GM19455 (cell line): ENCODE data around the gene ADIPOR1.
"Not testable (repeated sequence)": the region's sequence is repeated elsewhere in the genome, so short reads cannot be mapped to it uniquely, and the experiment has no call there.

Source experiments
- ATAC-seq: cut with Tn5 transposase; IDR thresholded peaks from one replicate; pipeline ENCODE4 v1.9.1; 2021; ENCODE audit not compliant: unreplicated experiment

Gene ADIPOR1

GRCh38 chr1:202957733-202958543 is at the start of gene ADIPOR1:
TSS of gene ADIPOR1 (minus strand) at chr1:202958312. CDS start at chr1:202951070, 7,242 bp downstream.
- ATAC-seq, result peak; percentile 96

GRCh38 chr1:203006948-203007871 is 49.1 kb upstream of the ADIPOR1 start, which contains the start of gene TMEM183A:
TSS of gene TMEM183A (plus strand) at chr1:203007374. CDS start at chr1:203007466, 92 bp downstream.
- peak; percentile 86 for ATAC-seq

GRCh38 chr1:203005395-203006142 is 47.5 kb upstream of the ADIPOR1 start:
- not testable (repeated sequence) for ATAC-seq

- no peak for ATAC-seq
Observed at GRCh38 chr1:203002951-203003350, 44.8 kb upstream of the ADIPOR1 start.

- ATAC-seq, result no peak
Observed at GRCh38 chr1:203001986-203002385, 43.9 kb upstream of the ADIPOR1 start.

- no peak for ATAC-seq
Observed at GRCh38 chr1:203000217-203000944, 42.3 kb upstream of the ADIPOR1 start.

GRCh38 chr1:202998836-202999750 is 41.0 kb upstream of the ADIPOR1 start:
- no peak for ATAC-seq

- ATAC-seq, result no peak
Observed at GRCh38 chr1:202994756-202995155, 36.6 kb upstream of the ADIPOR1 start.

- ATAC-seq, result no peak
Observed at GRCh38 chr1:202991112-202991511, 33.0 kb upstream of the ADIPOR1 start.

- ATAC-seq, result no peak
Observed at GRCh38 chr1:202989879-202990278, 31.8 kb upstream of the ADIPOR1 start.

GRCh38 chr1:202987922-202988583 is 29.9 kb upstream of the ADIPOR1 start:
- ATAC-seq, result no peak

- ATAC-seq, result no peak
Observed at GRCh38 chr1:202987255-202987654, 29.1 kb upstream of the ADIPOR1 start.

- ATAC-seq, result not testable (repeated sequence)
Observed at GRCh38 chr1:202986120-202986519, 28.0 kb upstream of the ADIPOR1 start.

GRCh38 chr1:202982715-202983430 is 24.8 kb upstream of the ADIPOR1 start:
- ATAC-seq, result no peak

GRCh38 chr1:202981939-202982338 is 23.8 kb upstream of the ADIPOR1 start:
- no peak for ATAC-seq

- ATAC-seq, result no peak
Observed at GRCh38 chr1:202979459-202979858, 21.3 kb upstream of the ADIPOR1 start.

GRCh38 chr1:202976633-202977032 is 18.5 kb upstream of the ADIPOR1 start:
- no peak for ATAC-seq

- no peak for ATAC-seq
Observed at GRCh38 chr1:202974856-202975255, 16.7 kb upstream of the ADIPOR1 start.
